M059J (cell line): ENCODE data around the gene ABHD10. TPM values are rescaled to one million over a fixed set of nuclear protein-coding genes. Genes with fewer than 3 reads are reported as not detected.

Experiments used
- DNase-seq: peaks from one replicate; pipeline ENCODE4 v3.0.0-alpha.2; 2012; ENCODE audit warnings: low read depth
- total RNA-seq: library from RNA; depleted of rRNA; stranded (reverse); fragments of >200 nt; shearing (Covaris generic); gene quantifications from 2 replicates; pipeline ENCODE4 v1.2.3, GENCODE V29; 2014; rRNA removed

Gene ABHD10
- total RNA-seq = 43.9 and 71.9 TPM in 2 replicates

DNA sequence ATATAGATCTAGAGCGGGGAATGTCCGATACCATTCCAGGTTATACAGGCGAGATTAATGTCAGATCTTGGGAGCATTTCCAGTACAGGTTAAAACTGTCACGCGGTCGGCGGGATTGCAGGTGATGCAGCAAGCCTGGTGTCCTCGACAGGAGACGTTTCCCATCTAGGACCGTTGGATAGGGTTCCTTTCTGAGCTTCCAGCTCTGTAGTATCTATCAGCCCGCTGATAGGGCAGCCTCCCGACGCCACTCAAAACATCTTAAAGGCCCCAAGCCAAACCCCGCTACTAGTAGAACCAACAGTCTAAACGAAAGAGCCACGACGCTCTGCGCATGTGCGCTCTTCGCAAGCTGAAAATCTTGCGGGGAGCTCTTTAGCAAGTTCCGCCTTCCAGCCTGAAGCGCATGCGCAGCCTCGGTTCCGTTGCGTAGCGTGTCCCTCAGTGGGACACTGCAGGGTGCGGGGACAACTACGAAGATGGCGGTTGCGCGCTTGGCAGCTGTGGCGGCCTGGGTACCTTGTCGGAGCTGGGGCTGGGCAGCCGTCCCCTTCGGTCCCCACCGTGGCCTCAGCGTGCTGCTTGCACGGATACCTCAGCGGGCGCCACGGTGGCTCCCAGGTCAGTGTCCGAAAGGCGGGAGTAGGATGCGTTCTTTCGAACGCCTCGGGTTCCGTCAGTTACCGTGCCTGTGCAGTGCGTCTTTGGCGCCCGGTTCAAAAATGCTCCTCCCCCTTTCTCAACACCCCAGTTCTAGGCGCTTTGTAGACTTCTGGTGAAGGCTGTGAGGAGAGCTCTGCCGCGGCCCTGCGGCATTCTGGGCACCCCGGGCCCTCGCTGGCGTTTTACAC, at the start of gene ABHD10:
Gene ABHD10 (plus strand): TSS at position 444 of the 851 bp plus-strand sequence. CDS start 36 bp downstream, at position 480.
- DNase-seq = peak; percentile 100

DNA sequence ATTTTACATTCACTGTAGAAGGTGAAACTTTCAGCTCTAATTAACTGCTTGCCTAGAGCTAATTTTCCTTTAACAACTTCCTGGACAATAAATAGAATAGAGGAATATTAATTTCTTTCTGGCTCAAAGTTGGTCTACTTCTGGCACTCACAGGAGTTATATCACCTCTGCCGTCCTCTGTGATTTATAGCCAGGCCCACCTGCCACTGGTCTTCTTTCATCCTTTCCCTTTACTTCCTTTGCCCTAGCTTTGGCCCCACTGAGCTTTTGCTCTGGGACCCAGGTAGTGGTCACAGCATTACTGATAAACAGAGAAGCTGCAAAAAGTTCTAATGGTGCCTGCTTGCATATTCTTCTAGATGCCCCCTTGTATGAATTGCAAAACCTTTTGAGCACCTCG, 49.3 kb upstream of the ABHD10 start:
- DNase-seq = no peak

DNA sequence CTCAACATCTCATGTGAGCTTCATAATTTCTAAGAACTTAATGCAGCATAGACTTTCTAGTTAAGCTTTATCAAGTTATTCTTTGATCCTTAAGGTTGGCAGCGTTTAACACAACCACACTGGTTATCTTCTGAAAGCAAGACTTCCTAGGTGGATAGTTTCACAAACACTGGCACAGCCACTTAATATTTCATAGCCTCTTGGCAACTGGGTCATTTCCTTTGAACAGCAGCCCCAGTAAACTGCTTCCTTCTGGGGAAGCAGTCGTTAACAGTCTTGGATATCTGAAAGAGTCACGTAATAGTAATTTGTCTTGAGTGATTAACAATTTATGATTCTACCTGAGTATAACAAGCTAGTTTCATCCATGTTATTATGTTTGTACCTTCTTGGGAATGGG, 45.9 kb upstream of the ABHD10 start:
- no peak for DNase-seq

DNA sequence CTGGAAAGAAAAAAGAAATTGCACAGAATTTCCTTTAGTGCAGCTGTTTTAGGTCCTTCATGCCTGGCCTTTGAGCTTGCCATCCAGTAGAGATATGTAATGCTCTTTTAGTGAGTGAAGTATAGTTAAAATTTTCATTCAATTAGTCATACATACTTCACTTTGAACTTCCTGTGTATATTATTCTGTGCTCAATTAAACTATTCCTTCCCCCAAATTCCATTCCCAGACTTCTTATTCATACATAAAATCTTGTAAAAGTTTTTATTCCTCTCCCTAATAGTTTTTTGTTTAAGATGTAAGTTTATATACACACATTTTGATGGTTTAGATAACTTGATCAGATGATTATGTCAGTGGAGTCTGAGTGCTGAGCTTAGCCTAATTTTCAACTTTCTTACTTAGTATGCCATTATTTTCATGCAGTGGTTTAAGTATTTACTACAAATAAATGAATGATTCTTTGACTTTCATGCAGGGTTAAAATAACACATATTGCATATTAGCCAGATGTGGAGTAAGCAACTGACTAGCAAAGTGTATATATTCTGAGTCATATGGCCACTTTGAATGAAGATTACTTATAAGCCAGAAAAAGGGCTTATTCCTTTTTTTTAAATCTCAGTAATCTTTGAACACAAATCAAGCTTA, 42.5 kb upstream of the ABHD10 start:
- DNase-seq = peak; percentile 95

DNA sequence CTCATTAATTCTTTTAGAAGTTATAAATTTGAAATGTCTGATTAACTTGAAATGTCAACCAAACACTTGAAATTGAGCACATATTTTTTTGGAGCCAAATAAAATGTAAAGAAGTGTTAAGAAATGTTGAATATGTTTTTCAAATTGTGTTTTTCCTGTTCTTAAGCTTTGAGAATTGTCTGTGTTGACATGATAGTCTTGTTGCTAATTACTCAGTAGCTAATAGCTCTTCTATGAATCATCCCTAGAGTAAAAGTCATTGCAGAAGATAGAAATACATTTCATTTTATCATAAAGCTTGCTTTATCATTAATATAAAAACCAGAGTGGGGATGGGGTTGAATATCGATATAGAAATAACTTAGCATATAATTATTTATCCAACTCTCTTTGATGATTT, 41.9 kb upstream of the ABHD10 start:
- DNase-seq = peak; percentile 67

DNA sequence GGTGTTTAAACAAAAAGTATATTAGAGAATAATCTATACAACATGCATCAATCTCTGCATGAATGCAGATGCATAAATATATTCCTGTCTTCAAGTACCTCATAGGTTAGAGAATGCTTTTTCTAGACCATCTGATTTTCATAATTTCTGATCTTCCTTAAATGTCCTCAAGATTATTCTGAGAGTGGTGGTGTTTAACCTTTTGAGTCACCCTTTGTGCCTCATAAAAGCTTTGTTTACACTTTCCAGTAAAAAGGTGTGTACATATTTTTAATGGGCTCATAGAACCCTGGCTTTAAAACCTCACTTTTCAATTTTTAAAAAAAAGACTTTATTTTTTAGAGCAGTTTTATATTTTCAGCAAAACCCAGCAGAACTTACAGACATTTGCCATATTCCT, 41.0 kb upstream of the ABHD10 start:
- no peak for DNase-seq

DNA sequence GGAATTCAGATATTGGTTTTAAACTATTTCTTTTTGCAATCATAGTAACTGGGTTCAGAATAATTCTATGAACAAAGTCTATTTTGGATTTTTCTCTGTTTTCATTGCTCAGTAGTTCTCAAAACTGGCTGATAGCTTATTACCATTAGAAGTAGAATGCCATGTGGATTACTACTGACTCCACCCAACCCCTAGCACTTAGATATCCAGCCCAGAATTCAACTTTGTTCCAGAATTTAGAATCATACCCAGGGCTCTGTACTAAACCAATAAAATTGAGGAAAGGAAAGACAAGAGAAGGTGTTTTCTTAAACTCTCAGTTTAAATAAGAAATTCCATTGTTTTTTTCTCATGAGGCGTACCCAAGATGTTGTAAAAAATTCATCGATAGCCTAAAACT, 39.0 kb upstream of the ABHD10 start:
- DNase-seq = no peak

DNA sequence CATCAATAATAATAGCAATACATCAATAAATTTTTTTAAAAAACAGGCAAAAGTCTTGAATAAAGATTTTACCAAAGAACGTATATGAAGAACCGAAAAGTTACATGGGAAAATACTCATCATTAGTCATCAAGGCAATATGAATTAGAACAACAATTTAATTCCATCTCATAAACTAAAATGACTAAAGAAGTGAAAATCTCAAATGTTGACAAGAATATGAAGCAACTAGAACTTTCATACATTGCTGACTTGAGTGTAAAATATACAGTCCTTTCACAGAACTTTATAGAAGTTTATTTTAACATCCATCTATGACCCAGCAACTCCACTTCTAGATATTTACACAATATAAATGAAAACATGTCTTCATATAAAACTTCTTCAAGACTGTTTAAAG, 35.3 kb upstream of the ABHD10 start:
- no peak for DNase-seq

DNA sequence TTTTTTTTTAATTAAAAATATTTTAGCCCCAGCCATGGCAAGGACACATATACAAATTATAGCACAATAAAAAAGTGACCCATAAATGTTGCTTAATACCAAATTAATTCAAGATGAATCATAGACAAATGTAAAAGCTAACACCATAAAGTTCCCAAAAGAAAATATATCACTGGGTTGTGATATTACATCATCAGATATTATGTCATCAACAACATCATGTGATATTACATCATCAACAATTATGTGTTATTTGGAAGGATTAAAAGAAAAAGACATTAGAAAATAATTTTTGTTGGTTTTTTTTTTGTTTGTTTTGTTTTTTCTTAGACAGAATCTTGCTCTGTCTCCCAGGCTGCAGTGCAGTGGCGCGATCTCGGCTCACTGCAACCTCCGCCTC, 34.5 kb upstream of the ABHD10 start:
- peak; percentile 22 for DNase-seq

DNA sequence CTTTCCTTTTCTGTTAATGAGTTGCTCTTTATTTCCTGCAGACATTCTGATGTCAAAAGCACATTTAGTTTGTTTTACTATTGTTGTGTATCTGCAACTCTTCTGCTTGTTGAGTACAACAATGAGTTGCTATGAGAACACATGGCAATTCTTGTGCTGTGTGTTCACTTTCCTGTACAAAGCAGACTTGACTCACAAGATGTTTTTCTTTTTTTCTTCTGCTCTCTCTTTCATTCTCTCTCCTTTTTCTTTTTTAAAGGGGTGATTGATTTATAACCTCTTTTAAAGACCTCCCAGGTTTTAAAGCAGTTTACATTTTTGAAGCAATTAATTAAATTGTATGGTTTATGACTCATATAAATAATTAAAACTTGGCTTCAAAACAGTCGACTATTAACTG, 31.6 kb upstream of the ABHD10 start:
- peak; percentile 78 for DNase-seq

DNA sequence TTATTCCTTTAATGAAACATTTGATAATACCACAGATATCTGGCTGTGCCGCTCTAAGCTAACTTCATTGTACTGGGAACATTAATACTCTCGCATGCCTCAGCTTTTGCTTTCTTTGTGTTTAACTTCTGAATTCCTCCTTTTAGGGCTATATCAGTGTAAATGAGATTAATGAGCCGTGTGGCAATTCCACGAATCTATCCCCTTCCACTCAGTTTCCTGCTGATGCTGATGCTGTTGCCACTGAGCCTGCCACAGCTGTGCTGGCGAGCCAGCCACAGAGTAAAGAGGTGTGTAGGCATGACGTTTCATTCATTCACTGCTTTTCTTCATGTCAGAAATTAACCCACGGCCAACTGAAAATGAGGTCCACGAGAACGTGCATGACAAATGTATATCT, 30.0 kb upstream of the ABHD10 start:
- DNase-seq = no peak

DNA sequence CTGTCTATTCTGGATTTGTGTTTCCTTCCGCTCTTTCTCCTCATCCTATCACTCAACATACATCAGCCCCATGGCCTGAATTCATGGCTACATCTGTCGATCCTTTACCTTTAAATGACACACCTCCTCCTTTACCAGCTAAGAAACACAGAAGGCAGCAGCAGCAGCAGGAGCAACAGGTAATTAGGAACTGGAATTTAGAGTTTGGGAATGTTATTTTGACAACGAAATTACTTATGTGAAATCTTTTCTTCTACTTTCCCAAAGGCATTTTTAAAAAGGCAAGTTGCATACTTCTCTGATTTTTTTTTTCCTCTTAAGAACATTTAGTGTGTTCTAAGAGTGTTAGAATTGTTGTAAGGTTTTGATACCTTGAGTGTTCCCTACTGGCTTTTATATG, 29.1 kb upstream of the ABHD10 start:
- DNase-seq = no peak

DNA sequence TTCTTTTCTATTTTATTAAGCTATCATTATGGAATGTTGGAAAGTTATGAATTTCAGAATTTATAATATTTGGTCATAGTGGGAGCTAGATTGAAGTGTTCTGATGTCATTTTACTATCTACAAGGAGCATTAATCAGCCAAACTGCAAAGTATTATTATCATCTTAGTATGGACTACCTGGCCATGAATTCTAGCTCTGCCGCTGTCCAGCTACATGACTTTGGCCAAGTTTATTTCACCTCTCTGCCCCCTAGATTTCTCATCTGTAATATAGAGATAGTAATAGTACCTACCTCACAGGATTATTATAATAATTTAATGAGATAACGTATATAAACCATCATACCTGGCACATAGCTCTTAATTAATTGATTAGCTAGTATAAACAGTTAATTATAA, 27.8 kb upstream of the ABHD10 start:
- DNase-seq = no peak

DNA sequence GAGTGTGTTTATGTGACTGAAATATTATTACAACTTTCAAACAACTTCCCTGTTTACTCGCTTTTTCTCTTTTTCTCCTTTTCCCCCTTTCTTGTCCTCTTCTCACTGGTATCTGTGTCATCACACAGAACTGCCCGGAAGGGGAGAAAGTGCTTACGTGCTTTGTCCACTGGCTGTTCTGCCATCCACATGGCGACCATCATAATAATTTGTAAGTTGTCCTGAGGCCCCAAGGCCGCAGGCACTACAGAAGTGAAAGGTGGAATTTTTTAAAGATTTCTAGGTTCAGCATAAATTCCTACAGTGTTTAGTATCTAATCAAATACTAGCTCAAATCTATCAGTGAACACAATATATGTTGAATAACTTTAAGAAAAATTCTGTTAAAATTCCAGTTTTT, 26.7 kb upstream of the ABHD10 start:
- DNase-seq = no peak

DNA sequence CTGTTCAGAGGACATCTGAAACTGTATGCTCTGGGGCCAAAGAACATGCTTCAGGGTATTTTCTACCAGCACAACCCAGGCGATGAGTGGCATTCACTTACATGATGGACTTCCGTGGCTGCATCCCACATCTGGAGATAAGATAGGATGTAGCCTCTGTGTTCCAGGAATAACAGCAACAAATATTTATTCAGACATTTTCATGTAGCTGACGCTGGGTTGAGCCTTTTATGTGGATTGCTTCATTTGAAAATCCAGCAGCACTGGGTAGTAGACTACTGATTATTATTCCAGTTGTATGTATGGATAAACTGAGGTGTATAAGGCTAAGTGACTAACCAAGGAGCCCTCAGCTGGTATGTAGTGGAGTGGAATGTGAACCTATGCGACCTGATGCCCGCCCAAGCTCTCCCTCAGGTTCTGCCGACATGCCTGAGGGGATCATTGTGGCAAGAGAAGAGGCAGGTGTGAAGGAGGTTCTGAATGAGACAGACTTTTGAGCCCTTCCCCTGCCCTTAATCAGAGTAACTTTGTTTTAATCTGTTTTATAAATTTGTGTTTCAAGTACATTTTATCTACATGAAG, 25.9 kb upstream of the ABHD10 start:
- no peak for DNase-seq

DNA sequence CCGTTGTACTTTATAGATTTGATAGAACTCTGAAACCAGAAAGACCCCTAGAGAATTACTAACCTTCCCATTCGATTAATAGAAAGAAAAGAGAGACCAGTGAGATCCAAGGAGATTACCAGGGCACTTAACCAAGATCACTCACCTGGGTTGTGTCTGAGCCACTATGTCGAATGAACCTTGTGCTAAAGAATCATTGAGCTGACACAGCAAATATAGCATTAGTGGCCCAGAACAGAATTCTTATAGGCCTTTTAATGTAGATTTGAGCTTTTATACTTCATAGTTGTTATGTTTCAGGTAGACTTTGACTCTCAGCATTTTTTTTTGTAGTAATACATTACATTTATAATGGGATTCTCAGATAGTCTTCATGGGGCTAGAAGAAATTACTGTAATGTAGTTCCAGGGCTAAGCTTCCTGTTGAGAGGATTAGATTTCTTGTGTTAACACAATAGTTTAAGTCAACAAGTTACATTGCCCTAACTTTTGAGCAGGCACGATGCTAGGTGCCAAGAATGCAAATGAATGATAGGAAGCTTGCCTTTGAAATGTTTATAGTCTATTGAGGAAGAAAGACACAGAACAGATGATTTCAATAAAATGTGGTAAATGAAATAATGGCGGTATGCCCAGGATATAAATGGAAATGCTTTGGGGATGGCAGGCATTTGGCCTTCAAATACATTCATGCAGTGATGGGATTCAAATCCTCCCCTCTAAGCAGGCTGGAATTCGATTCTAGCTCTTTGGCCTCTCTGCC, 24.4 kb upstream of the ABHD10 start:
- peak; percentile 56 for DNase-seq

DNA sequence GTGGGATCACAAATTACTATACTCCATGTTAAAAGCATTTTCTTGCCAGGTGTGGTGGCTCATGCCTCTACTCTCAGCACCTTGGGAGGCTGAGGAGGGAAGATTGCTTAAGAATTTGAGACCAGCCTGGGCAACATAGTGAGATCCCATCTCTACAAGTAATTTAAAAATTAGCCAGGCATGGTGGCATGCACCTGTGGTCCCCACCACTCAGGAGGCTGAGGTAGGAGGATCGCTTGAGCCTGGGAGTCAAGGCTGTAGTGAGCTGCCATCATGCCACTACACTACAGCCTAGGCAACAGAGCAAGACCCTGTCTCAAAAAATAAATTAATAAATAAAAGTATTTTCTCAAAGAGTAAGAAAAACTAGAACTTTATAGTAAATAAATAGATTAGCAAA, 22.9 kb upstream of the ABHD10 start:
- no peak for DNase-seq

DNA sequence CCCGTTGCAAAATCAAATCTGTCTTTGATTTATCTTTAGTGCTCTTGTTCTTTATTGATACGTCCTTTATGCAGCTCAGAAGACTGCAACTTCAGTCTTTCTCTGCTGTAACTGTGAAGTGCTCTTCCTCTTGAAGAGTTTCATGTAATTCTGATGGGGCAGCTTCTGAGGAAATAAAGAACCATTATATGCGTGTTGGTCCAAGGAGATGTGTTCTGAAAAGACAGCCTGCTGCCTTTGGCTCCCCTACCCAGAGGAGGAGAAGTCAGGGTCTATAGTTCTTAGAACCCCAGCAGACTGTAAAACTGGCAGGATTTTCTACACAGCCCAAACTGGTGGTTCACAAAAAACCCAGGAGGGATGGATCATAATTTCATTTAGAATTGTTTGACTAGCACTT, 22.4 kb upstream of the ABHD10 start:
- no peak for DNase-seq

DNA sequence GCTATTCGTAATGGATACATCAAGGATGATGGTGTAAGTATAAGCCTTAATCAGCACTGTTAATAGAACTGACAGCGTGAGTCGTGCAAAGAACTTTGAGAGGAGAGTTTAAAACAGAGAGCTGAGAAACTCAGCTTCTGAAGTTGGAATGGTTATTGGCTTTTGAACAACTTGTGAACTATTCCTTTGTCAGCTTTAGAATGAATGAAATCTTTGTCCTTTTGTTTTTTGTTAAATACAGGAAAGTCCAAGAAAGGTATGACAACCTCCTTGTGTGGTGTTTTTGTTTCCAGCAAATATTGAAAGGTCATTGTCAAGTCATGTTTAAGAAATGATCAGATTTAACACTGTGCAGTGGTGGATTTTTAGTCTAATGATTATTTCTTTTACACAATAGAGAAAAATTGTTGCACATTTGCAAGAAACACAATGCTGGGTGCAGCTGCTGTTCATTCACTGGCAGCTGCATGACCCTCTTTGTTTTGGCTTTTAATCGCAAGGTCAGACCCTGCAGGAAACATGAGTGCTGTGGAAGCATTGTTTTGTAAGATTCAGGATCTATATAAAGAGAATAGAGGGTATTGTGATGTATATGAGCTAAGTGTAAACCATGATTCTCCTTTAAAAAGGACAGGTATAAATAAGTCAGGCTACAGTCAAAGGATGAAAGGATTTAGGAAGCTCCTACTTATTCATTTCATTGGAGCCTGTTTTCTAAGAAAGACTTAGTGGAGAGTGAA, 21.7 kb upstream of the ABHD10 start:
- no peak for DNase-seq

DNA sequence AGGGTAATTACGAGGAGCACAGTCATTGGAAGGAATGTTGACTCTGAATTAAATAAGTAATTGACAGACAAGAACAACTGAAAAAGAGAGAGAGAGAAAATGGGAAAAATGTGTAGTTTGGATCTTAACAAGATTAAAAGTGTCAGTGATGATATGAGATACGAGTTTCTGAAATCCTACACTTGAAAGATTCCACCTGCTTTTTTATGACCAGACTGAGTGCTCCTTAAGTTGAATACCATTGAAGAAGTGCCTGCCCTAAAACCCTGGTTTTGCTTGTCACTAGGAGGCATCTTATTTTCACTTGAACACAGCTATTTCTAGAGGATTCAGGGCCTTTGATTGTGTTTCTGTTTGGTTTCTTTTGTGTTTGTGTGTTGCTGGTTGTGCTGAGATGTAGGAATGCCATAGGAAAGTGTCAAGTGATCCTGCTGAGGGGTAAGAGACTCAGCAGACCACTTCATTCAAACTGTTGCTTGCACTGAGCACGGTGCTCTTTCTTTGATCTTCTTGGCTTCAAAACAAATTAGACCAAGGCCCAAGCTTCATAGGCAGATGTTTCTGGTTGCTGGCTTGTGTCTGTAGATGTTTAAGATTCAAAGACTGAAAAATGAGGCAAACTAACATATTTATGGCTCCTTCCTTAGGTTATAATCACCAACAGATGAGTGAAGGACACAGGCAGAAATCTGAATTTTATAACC, 17.2 kb upstream of the ABHD10 start:
- no peak for DNase-seq

DNA sequence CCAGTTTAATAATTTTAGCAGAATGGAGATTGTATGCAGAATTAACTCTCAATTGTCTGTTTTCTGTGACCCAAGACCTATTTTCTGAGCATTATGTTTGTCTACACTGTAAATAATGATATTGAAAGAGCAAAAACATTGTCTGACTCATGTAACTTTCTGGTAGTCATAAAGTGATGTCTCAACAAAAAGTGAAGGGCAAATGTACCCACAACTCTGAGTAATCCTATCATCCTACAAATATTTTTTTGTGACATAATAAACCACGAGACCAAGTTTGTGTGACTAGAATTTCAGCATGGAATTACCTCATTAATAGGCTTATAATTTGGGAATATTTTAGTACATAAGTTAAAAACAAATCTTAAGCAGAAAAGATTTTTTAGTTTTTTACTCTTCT, 15.4 kb upstream of the ABHD10 start:
- DNase-seq = peak; percentile 90
